SJSA1 (cell line): ENCODE results near the gene FAM168A. TPM values are rescaled to one million over a fixed set of nuclear protein-coding genes. Genes with fewer than 3 reads are reported as not detected.

Experiments
- DNase-seq, 2 experiments: peaks; one replicate each; pipeline ENCODE4 v3.0.0-alpha.2; 2015 to 2020; ENCODE audit warnings: low spot score in 2 of 2, low read depth in 1 of 2
- H3K27ac ChIP-seq: fragments of 250-450 bp; sonication (Bioruptor Pico); 2 replicates; pipeline ENCODE4 v1.5.1; 2020; ENCODE audit warnings: mild to moderate bottlenecking, moderate library complexity
- H3K27me3 ChIP-seq: fragments of 250-450 bp; sonication (Bioruptor Pico); replicated peaks from 2 replicates; pipeline ENCODE4 v1.5.1; 2020; ENCODE audit warnings: mild to moderate bottlenecking, moderate library complexity
- H3K36me3 ChIP-seq: fragments of 250-450 bp; sonication (Bioruptor Pico); 2 replicates; pipeline ENCODE4 v1.5.1; 2020; ENCODE audit warnings: mild to moderate bottlenecking
- H3K4me1 ChIP-seq: fragments of 250-450 bp; sonication (Bioruptor Pico); replicated peaks from 2 replicates; pipeline ENCODE4 v1.6.1; 2021; ENCODE audit warnings: mild to moderate bottlenecking
- H3K4me3 ChIP-seq: fragments of 250-450 bp; sonication (Bioruptor Pico); 2 replicates; pipeline ENCODE4 v1.5.1; 2020; ENCODE audit warnings: mild to moderate bottlenecking
- H3K9me3 ChIP-seq: fragments of 250-450 bp; sonication (Bioruptor Pico); replicated peaks from 2 replicates; pipeline ENCODE4 v1.5.1; 2020; ENCODE audit warnings: mild to moderate bottlenecking
- total RNA-seq: library from RNA; depleted of rRNA; stranded (reverse); fragments of >200 nt; shearing (Covaris generic); gene quantifications from 2 replicates; pipeline ENCODE4 v1.2.3, GENCODE V29; 2014

FAM168A gene
- total RNA-seq, 1 experiment from 2014 or later = 15.2 TPM

GRCh38 chr11:73623686-73624085, 25.8 kb upstream of the FAM168A start:
- no peaks in the 10 kb centered on the region for H3K27me3 ChIP-seq
- no peaks in the 10 kb centered on the region for H3K9me3 ChIP-seq
- no peaks in the 10 kb centered on the region for H3K4me1 ChIP-seq
- no peak overlapping the region for H3K27ac ChIP-seq
- H3K36me3 ChIP-seq = no peaks in the 10 kb centered on the region
- no peak overlapping the region for H3K4me3 ChIP-seq
- no peak for DNase-seq

DNA sequence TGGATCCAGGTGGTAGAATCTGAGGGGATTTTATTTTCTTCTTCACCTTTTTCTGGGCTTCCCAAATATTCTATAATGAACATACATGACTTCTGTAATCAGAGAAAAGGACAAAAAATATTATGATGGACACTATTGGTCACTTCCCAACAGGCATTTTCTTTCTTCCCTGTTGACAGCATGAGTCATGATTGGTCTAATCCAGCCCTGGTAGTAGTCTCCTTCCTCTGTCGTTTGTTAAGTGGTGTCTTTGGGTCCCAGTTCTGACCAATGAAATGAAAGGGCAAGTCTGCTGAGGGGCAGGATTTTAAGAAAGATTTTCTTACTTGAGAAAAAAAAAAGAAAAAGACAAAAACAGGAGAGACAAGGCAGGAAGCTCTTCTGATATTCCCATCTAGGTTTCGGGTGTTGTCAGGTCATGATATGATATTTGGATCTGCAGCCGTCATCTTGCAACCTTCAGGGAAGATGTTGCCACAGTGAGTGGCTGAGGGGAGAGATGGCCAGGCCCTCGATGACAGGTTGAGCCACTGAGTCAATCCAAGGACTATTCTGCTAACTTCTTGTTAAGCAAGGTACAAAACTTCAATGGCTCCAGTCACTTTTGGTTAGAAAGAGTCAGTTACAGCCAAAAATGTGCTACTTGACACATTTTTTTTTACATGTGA, 25.1 kb upstream of the FAM168A start:
- H3K27me3 ChIP-seq = no peaks in the 10 kb centered on the region
- H3K36me3 ChIP-seq = no peaks in the 10 kb centered on the region
- DNase-seq = no peak
- no peaks in the 10 kb centered on the region for H3K4me1 ChIP-seq
- no peak overlapping the region for H3K4me3 ChIP-seq
- H3K9me3 ChIP-seq = no peaks in the 10 kb centered on the region
- no peak overlapping the region for H3K27ac ChIP-seq

GRCh38 chr11:73614591-73614990, 16.7 kb upstream of the FAM168A start:
- no peak overlapping the region for H3K27ac ChIP-seq
- DNase-seq = no peak
- no peak overlapping the region for H3K4me3 ChIP-seq
- no peaks in the 10 kb centered on the region for H3K4me1 ChIP-seq
- no peaks in the 10 kb centered on the region for H3K27me3 ChIP-seq
- no peaks in the 10 kb centered on the region for H3K36me3 ChIP-seq
- no peaks in the 10 kb centered on the region for H3K9me3 ChIP-seq

- Histone ChIP-seq H3K27ac (no peak overlapping the region), H3K9me3 (no peaks in the 10 kb centered on the region), H3K4me1 (no peaks in the 10 kb centered on the region), H3K36me3 (no peaks in the 10 kb centered on the region), H3K4me3 (no peak overlapping the region), H3K27me3 (no peaks in the 10 kb centered on the region)
- no peak for DNase-seq
Observed at GRCh38 chr11:73612601-73613140, 14.8 kb upstream of the FAM168A start.

GRCh38 chr11:73598719-73599379, 937 bp upstream of the FAM168A start:
- Histone ChIP-seq H3K27ac (peak overlapping the region; percentile 37; the same call in 1 of the 2 replicates), H3K9me3 (no peaks in the 10 kb centered on the region), H3K36me3 (no peaks in the 10 kb centered on the region), H3K4me1 (peaks cover under 1% of the 10 kb centered on the region), H3K4me3 (peak overlapping the region; percentile 58), H3K27me3 (no peaks in the 10 kb centered on the region)
- no peak for DNase-seq

DNA sequence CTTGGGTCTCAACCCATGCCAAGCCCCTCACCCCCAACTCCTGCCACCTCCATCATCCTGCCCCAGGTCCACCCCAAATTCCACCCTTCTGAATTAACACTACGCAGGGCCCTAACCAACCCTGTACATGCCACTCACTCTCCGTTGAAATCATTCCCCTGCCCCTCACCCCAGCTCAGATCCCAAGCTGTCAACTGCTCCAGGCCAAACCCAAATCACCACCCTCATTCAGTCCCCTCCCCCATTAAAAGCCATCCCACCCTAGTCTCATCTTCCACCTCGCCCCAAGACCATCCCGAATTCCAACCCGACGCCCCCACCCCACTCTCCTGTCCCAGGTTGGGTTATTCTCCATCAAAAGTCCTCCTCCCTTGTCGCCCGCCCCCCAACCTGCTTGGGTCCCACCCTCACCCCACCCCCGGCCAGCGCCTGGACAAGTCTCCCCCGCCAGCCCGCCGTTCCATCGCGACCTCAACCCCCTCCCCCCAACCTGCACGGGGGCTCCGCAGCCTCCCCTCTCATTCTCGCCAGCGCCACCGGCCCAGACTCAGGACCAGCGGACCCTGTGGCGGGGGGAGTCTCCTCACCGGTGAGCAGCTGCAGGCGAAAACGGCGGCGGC, 466 bp downstream of the FAM168A start:
- Histone ChIP-seq H3K4me1 (peaks cover 8% of the 10 kb centered on the region), H3K27me3 (no peaks in the 10 kb centered on the region), H3K27ac (no peak overlapping the region), H3K36me3 (no peaks in the 10 kb centered on the region), H3K9me3 (no peaks in the 10 kb centered on the region), H3K4me3 (peak overlapping the region; percentile 58)
- DNase-seq = no peak

GRCh38 chr11:73596547-73596946, 1.4 kb downstream of the FAM168A start:
- DNase-seq = no peak
- H3K9me3 ChIP-seq = no peaks in the 10 kb centered on the region
- no peaks in the 10 kb centered on the region for H3K36me3 ChIP-seq
- no peak overlapping the region; the same call in 1 of the 2 replicates for H3K4me3 ChIP-seq
- no peaks in the 10 kb centered on the region for H3K27me3 ChIP-seq
- H3K4me1 ChIP-seq = peaks cover 8% of the 10 kb centered on the region
- no peak overlapping the region for H3K27ac ChIP-seq

GRCh38 chr11:73592640-73593039, 5.3 kb downstream of the FAM168A start:
- Histone ChIP-seq H3K27ac (no peak overlapping the region), H3K4me3 (no peak overlapping the region), H3K4me1 (peaks cover 8% of the 10 kb centered on the region), H3K9me3 (no peaks in the 10 kb centered on the region), H3K36me3 (no peaks in the 10 kb centered on the region), H3K27me3 (no peaks in the 10 kb centered on the region)
- DNase-seq = no peak

DNA sequence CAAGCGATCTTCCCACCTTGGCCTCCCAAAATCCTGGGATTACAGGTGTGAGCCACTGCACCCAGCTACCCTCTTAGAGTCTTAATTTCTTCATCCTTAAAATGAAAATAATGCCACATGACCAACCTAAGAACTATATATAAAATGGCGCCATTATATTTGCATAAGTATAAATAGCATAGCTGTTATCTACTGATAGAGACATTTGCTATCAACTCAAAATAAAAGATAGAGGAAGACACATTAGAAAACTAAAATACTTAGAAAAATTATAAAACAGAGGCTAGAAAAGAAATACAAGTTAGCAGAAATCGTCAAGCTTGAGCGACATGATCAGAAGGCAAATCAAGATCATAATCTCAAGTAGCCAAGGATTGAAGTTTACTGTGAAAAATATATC, 6.2 kb downstream of the FAM168A start:
- Histone ChIP-seq H3K4me3 (no peak overlapping the region), H3K36me3 (no peaks in the 10 kb centered on the region), H3K4me1 (peaks cover 8% of the 10 kb centered on the region), H3K9me3 (no peaks in the 10 kb centered on the region), H3K27me3 (no peaks in the 10 kb centered on the region), H3K27ac (no peak overlapping the region)
- no peak for DNase-seq

DNA sequence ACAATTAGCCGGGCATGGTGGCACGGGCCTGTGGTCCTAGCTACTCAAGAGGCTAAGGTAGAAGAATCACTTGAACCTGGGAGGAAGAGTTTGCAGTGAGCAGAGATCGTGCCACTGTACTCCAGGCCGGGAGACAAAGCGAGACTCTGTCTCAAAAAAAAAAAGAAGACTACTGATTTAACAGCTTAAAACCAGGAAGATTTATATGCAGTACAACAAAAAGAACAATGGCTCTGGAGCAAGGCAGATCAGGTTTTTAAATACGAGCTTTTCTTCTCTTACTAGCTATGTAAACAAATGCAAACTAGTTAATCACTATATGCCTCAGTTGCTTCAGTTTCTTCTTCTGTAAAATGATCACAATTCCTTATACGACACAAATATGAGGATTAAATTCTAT, 6.9 kb downstream of the FAM168A start:
- no peaks in the 10 kb centered on the region for H3K36me3 ChIP-seq
- H3K4me1 ChIP-seq = peaks cover 8% of the 10 kb centered on the region
- DNase-seq = no peak
- no peak overlapping the region for H3K4me3 ChIP-seq
- H3K9me3 ChIP-seq = no peaks in the 10 kb centered on the region
- no peak overlapping the region for H3K27ac ChIP-seq
- no peaks in the 10 kb centered on the region for H3K27me3 ChIP-seq

DNA sequence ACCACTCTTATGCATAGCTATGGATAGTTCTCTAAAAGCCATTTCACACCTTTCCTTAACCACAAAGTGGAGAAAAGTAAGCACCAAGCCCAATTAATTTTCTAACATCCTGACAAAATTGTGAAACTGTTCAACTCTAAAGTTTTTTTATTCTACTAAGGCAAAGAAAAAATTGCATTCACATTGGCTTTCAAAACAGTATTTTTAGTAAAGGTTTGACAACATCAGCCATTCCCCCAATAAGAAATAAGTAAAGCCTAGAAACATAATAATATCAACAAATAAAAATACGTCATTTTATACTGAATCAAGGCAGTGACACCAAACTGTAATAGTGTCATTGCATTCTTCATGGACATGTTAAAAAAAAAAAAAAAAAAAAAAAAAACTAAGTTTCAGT, 11.1 kb downstream of the FAM168A start:
- Histone ChIP-seq H3K27ac (no peak overlapping the region), H3K27me3 (no peaks in the 10 kb centered on the region), H3K36me3 (no peaks in the 10 kb centered on the region), H3K9me3 (no peaks in the 10 kb centered on the region), H3K4me1 (no peaks in the 10 kb centered on the region), H3K4me3 (no peak overlapping the region)
- no peak for DNase-seq

GRCh38 chr11:73585834-73586575, 11.9 kb downstream of the FAM168A start:
- H3K4me1 ChIP-seq = no peaks in the 10 kb centered on the region
- no peaks in the 10 kb centered on the region for H3K27me3 ChIP-seq

GRCh38 chr11:73584831-73585230, 13.1 kb downstream of the FAM168A start:
- H3K27ac ChIP-seq = no peak overlapping the region
- no peaks in the 10 kb centered on the region for H3K27me3 ChIP-seq
- no peaks in the 10 kb centered on the region for H3K36me3 ChIP-seq
- no peak overlapping the region for H3K4me3 ChIP-seq
- no peak for DNase-seq
- no peaks in the 10 kb centered on the region for H3K4me1 ChIP-seq
- no peaks in the 10 kb centered on the region for H3K9me3 ChIP-seq

More at GRCh38 chr11:73585834-73586575, 11.9 kb downstream of the FAM168A start:
- Histone ChIP-seq H3K4me3 (no peak overlapping the region), H3K9me3 (no peaks in the 10 kb centered on the region), H3K27ac (no peak overlapping the region), H3K36me3 (no peaks in the 10 kb centered on the region)
- DNase-seq = no peak
